A549 treated with CORT108297 at 1 μM for 4 hours (cell line): Measurements from ENCODE around the gene FZD8. TPM values are rescaled to one million over a fixed set of nuclear protein-coding genes. Genes with fewer than 3 reads are reported as not detected.

Experiments
- total RNA-seq: library from RNA; stranded (reverse); fragments of 200-300 nt; extraction: Qiagen RNA extraction; gene quantifications from 5 replicates; pipeline ENCODE4 v1.2.3, GENCODE V29; 2022

FZD8 gene, protein sequence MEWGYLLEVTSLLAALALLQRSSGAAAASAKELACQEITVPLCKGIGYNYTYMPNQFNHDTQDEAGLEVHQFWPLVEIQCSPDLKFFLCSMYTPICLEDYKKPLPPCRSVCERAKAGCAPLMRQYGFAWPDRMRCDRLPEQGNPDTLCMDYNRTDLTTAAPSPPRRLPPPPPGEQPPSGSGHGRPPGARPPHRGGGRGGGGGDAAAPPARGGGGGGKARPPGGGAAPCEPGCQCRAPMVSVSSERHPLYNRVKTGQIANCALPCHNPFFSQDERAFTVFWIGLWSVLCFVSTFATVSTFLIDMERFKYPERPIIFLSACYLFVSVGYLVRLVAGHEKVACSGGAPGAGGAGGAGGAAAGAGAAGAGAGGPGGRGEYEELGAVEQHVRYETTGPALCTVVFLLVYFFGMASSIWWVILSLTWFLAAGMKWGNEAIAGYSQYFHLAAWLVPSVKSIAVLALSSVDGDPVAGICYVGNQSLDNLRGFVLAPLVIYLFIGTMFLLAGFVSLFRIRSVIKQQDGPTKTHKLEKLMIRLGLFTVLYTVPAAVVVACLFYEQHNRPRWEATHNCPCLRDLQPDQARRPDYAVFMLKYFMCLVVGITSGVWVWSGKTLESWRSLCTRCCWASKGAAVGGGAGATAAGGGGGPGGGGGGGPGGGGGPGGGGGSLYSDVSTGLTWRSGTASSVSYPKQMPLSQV
- 4.7 to 8.2 TPM (median 6.6 TPM) in 5 replicates for total RNA-seq

DNA sequence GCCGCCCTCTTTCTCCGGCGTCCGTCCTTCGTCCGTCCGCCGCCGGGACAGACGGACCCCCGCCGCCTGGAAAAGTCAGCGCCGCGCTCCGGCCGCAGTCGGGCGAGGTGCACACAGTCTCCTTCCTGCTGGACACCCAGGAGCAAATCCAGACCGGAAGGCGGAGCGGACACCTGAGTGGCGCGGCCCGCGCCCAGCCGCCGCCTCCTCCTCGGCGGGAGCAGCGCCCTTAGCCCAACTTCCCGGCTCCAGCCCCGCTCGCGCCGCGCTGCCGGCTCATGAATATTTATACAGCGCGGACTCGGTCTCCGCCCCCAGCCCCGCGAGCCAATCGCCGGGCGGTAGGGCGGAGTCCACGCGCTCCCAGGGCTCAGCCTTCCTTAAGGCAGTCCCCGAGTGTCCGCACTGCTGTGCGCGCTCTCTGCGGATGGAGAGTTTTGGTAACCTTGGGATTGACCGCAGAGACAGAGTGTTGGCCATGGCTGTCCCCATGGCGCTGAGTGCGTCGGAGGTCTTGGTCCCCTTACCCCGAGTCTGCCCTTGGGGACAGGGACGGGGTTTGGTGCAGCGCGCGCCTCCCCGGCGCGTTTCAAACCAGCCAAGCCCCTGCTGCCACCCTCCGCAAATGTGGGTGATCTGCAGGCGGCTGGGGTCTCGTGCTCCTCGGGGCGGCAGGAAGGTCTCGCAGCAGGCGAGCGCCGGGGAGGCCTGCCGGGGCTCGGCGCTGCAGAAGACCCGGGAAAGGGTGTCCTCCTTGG lies at the start of gene FZD8:
Gene FZD8 (minus strand): TSS at position 262 of the 758 bp plus-strand sequence. CDS start 867 bp downstream, outside the sequence.

DNA sequence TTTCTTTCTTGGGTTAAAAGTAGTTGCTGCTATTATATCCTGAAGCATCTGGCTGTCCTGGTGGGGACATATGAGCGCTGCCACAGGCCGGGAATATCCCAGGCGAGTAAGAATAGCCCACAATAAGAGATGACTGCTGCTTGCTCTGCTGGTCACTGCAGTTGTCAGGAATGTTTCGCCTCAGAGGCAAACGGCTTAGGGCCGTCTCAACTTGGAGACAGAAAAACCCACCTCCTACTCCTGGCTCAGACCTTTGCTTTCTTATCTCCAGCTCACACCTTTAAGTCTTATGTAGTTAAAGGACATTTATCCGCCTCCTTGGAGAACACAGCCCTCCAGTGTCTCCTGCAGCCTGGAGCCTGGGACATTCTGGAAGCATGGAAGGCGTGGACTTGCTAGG lies 36.9 kb downstream of the FZD8 start, which contains the start of gene GJD4:
Gene GJD4 (plus strand): TSS at position 151 of the 400 bp plus-strand sequence. CDS start 227 bp downstream, at position 378.

Other genes starting within 250 kb of the FZD8 start
- gene GJD4, start 37.0 kb downstream of the FZD8 start, total RNA-seq = 0.06 TPM in 1 of 5 replicates, not detected in the others